ENCODE data around the gene KCTD7. TPM values are rescaled to one million over a fixed set of nuclear protein-coding genes. Genes with fewer than 3 reads are reported as not detected.
A peak's percentile ranks its signal among the peaks of the same experiment; 100 is the strongest.
"Not testable (repeated sequence)": the region's sequence is repeated elsewhere in the genome, so short reads cannot be mapped to it uniquely, and the experiment has no call there.

The KCTD7 gene
- total and polyA plus RNA-seq, 12 donors: 4.9 to 25.0 (median 15.4) TPM

GRCh38 chr7:66586181-66586580 lies 42.5 kb upstream of the KCTD7 start:
- no peaks in the 10 kb centered on the region for H3K27me3 ChIP-seq
- H3K27ac ChIP-seq: no peak overlapping the region
- TF ChIP-seq POLR2A (IDR thresholded peaks at IDR 0.05): no peak
- no peak for TF ChIP-seq CTCF (IDR thresholded peaks at IDR 0.05)
- intact Hi-C loops (cut with DNase I): no loop called here
- no peaks in the 10 kb centered on the region for H3K9me3 ChIP-seq (replicated peaks in 1 of 3)
- H3K4me3 ChIP-seq: no peak overlapping the region
- 86 to 100% (median 93%) methylated on average over 1 of the region's 1 CpG for WGBS, 4 donors
- H3K4me1 ChIP-seq (replicated peaks in 1 of 2): peaks cover 0 to 38% of the 10 kb centered on the region in 2 donors
- H3K36me3 ChIP-seq (replicated peaks in 1 of 2): peaks cover 0 to 13% of the 10 kb centered on the region in 2 donors
- no peak for DNase-seq

DNA sequence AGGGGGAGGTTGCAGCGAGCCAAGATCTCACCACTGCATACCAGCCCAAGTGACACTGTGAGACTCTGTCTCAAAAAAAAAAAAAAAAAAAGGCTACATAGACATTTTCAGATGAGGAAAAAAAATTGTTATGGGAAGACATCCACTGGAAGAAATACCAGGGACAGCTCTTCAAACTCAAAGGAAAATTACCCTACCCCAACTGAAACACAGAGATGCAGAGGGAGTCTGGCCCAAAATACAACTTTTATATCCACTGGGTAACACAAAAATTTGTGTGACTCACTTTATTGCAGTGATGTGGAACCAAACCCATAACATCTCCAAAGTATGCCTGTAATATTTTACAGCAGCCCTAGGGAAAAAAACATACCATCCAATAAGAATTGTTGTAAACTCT lies 40.5 kb upstream of the KCTD7 start:
- H3K36me3 ChIP-seq (replicated peaks in 1 of 2); H3K27ac ChIP-seq; intact Hi-C loops (cut with DNase I); H3K27me3 ChIP-seq; DNase-seq; H3K4me3 ChIP-seq; H3K9me3 ChIP-seq (replicated peaks in 1 of 3): not testable (repeated sequence)
- H3K4me1 ChIP-seq (replicated peaks in 1 of 2): peaks cover 0 to 46% of the 10 kb centered on the region in 2 donors
- 96 to 100% (median 100%) methylated on average over 1 of the region's 1 CpG for WGBS, 4 donors

DNA sequence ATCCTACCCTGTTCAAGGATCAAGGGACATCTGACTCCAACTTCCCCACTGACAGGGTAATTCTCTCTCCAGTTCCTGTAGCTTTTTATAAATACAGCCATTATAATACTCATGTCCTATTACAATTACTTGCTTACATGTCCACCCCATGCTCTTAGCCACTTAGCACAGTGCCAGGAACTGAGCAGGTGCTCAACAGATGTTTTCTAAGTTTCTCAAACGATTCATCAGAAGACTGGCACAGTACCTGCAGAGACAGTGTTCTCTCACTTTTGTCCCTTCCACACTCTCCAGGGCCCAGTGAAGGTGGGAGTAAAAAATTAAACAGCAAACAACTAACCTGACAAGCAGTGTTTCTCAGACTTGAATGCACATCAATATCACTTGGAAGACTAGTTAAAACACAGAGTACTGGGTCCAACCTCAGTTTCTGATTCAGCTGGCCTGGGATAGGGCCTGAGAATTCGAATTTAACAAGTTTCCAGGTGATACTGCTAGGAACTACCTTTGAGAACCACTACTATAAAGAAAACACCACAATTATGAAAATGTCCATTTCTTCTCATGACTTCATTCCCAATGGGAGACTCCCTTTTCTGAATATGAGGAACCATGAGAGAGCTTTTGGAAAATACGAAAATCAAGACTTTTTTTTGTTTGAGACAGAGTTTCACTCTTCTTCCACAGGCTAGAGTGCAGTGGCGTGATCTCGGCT lies 39.7 kb upstream of the KCTD7 start:
- intact Hi-C loops (cut with DNase I); H3K36me3 ChIP-seq (replicated peaks in 1 of 2); H3K4me3 ChIP-seq; H3K27ac ChIP-seq; H3K9me3 ChIP-seq (replicated peaks in 1 of 3); DNase-seq; H3K27me3 ChIP-seq: not testable (repeated sequence)
- WGBS, 4 donors: 73 to 76% (median 74%) methylated on average over 5 of the region's 5 CpGs
- peaks cover 0 to 46% of the 10 kb centered on the region in 2 donors for H3K4me1 ChIP-seq (replicated peaks in 1 of 2)

DNA sequence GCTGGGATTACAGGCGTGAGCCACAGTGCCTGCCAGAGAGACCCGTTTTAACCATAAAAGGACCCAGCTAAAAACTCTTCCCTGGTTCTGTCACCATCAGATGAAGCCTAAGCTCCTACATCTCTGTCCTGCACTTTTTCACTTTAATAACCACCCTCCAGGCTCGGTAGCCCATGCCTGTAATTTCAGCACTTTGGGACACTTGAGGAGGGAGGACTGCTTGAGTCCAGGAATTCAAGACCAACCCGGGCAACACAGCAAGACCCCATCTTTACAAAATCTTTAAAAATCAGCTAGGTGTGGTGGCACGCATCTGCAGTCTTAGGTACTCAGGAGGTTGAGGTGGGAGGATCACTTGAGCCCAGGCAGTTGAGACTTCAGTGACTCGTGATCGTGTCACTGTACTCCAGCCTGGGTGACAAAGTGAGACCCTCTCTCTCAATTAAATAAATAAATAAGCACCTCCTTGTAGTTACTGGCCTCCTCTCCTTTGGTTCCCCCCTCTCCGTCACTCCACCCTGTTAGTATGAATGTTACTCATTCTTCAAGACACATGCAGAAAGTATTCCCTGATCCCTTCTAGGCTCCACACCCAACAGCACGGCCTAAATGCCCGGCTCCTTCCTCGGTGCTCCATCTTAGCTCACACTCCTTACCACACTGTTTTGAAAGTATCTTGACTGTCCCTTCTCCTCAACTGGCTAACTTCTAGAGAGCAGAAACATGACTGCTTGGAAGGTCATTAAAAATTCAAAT lies 38.2 kb upstream of the KCTD7 start:
- H3K27me3 ChIP-seq; intact Hi-C loops (cut with DNase I); H3K9me3 ChIP-seq (replicated peaks in 1 of 3); H3K36me3 ChIP-seq (replicated peaks in 1 of 2); DNase-seq: not testable (repeated sequence)
- peak overlapping the region in 4 of 5 donors; percentile 7 to 100 (median 98) for H3K27ac ChIP-seq
- 56 to 69% (median 59%) methylated on average over 10 to 11 of the region's 11 CpGs for WGBS, 4 donors
- peak overlapping the region in 1 of 4 donors; percentile 72 for H3K4me3 ChIP-seq
- H3K4me1 ChIP-seq (replicated peaks in 1 of 2): peaks cover 0 to 36% of the 10 kb centered on the region in 2 donors

GRCh38 chr7:66591058-66591798 lies 37.5 kb upstream of the KCTD7 start:
- intact Hi-C loops (cut with DNase I); H3K36me3 ChIP-seq (replicated peaks in 1 of 2); H3K9me3 ChIP-seq (replicated peaks in 1 of 3); H3K27me3 ChIP-seq: not testable (repeated sequence)
- Histone ChIP-seq H3K4me1 (replicated peaks in 1 of 2) (peaks cover 0 to 29% of the 10 kb centered on the region in 2 donors), H3K4me3 (peak overlapping the region; percentile 62 to 92 (median 82)), H3K27ac (peak overlapping the region; percentile 93 to 100 (median 97))
- 4 to 5% (median 4%) methylated on average over 23 to 35 of the region's 35 CpGs for WGBS, 4 donors
- peak in 6 of 7 donors; percentile 37 to 73 (median 59) for DNase-seq

All from adrenal gland (tissue), 12 donors.